Uterus (tissue), 4 donors: ENCODE data around the gene CFAP52. TPM values are rescaled to one million over a fixed set of nuclear protein-coding genes. Genes with fewer than 3 reads are reported as not detected.

Experiments
- DNase-seq, 2 donors: peaks; one replicate each; pipeline ENCODE4 v3.0.0-alpha.2; 2019 to 2020
- H3K27ac ChIP-seq, 2 donors: fragments of 200-600 bp; sonication (generic); 1 replicate in 1 of 2; 2 replicates in 1 of 2; pipeline ENCODE4 v1.5.1; 2016 to 2018
- H3K27me3 ChIP-seq, 2 donors: fragments of 200-600 bp; sonication (generic); one replicate each; pipeline ENCODE4 v1.5.1; 2018 to 2019; ENCODE audit warnings: control low read depth in 1 of 2
- H3K36me3 ChIP-seq, 2 donors: fragments of 200-600 bp; sonication (generic); one replicate each; pipeline ENCODE4 v1.5.1; 2019; ENCODE audit warnings: control low read depth in 1 of 2
- H3K4me1 ChIP-seq, 2 donors: fragments of 200-600 bp; sonication (generic); one replicate each; pipeline ENCODE4 v1.5.1; 2018 to 2019; ENCODE audit warnings: control low read depth in 1 of 2
- H3K4me3 ChIP-seq, 2 donors: fragments of 200-600 bp; sonication (generic); 1 replicate in 1 of 2; 2 replicates in 1 of 2; pipeline ENCODE4 v1.5.1; 2018 to 2019; ENCODE audit warnings: mild to moderate bottlenecking in 1 of 2
- H3K9me3 ChIP-seq, 2 donors: fragments of 200-600 bp; sonication (generic); one replicate each; pipeline ENCODE4 v1.5.1; 2019; ENCODE audit warnings: control low read depth in 1 of 2
- CTCF ChIP-seq, 4 experiments: fragments of 200-600 bp in 2 of 4; fragments of 450-650 bp in 2 of 4; sonication (generic) in 2 of 4; IDR thresholded peaks; one replicate each; pipeline ENCODE4 v1.5.1; 2016 to 2019; ENCODE audit warnings: antibody characterized with exemption in 4 of 4, mild to moderate bottlenecking in 2 of 4, moderate library complexity in 1 of 4
- POLR2A ChIP-seq, 2 donors: fragments of 450-650 bp; IDR thresholded peaks; one replicate each; pipeline ENCODE4 v1.6.1; 2016; ENCODE audit warnings: antibody characterized with exemption in 2 of 2, mild to moderate bottlenecking in 1 of 2, moderate library complexity in 1 of 2
- intact Hi-C: fragments of 100-400 bp; cut with DNase I; formaldehyde crosslinking; loops from one replicate; pipeline ENCODE4 v1.15.1; 2023; ENCODE audit warnings: low total_unique reads
- total RNA-seq, 4 donors: library from RNA; depleted of rRNA in 3 of 4; stranded (reverse); fragments of >200 nt in 3 of 4; gene quantifications; one replicate each; pipeline versions ENCODE4 v1.1.0 to v1.2.4, GENCODE V29; 2014 to 2023
- donor health status: DM: yes; HTN: yes; CAD: no.

CFAP52 gene
- total RNA-seq, 4 donors from 2014 or later = 1.0 to 9.4 TPM; not detected in 2

GRCh38 chr17:9669551-9670008 lies 93.1 kb downstream of the CFAP52 start:
- TF ChIP-seq POLR2A (IDR thresholded peaks at IDR 0.05) (no peak), CTCF (IDR thresholded peaks at IDR 0.05) (no peak)
- no peaks in the 10 kb centered on the region for H3K36me3 ChIP-seq
- H3K9me3 ChIP-seq = no peaks in the 10 kb centered on the region
- DNase-seq = no peak
- no peak overlapping the region for H3K27ac ChIP-seq
- H3K27me3 ChIP-seq = no peaks in the 10 kb centered on the region
- no peaks in the 10 kb centered on the region for H3K4me1 ChIP-seq
- no peak overlapping the region for H3K4me3 ChIP-seq
- intact Hi-C loops = no loop called here

GRCh38 chr17:9670596-9670995 lies 94.2 kb downstream of the CFAP52 start:
- no peak for DNase-seq
- TF ChIP-seq POLR2A (IDR thresholded peaks at IDR 0.05) = no peak
- no peak for TF ChIP-seq CTCF (IDR thresholded peaks at IDR 0.05)
- H3K9me3 ChIP-seq = no peaks in the 10 kb centered on the region
- H3K4me1 ChIP-seq = no peaks in the 10 kb centered on the region
- intact Hi-C loops = no loop called here
- H3K27ac ChIP-seq = no peak overlapping the region
- H3K4me3 ChIP-seq = no peak overlapping the region
- H3K27me3 ChIP-seq = no peaks in the 10 kb centered on the region
- H3K36me3 ChIP-seq = no peaks in the 10 kb centered on the region

GRCh38 chr17:9671559-9671958 lies 95.1 kb downstream of the CFAP52 start:
- Histone ChIP-seq H3K27ac (no peak overlapping the region), H3K4me3 (no peak overlapping the region), H3K27me3 (no peaks in the 10 kb centered on the region), H3K36me3 (no peaks in the 10 kb centered on the region), H3K9me3 (no peaks in the 10 kb centered on the region), H3K4me1 (no peaks in the 10 kb centered on the region)
- TF ChIP-seq POLR2A (IDR thresholded peaks at IDR 0.05) (no peak), CTCF (IDR thresholded peaks at IDR 0.05) (no peak)
- intact Hi-C loops = no loop called here
- DNase-seq = no peak

GRCh38 chr17:9672266-9672665 lies 95.8 kb downstream of the CFAP52 start:
- H3K4me1 ChIP-seq = no peaks in the 10 kb centered on the region
- no peak for DNase-seq
- intact Hi-C loops = no loop called here
- H3K27me3 ChIP-seq = no peaks in the 10 kb centered on the region
- H3K27ac ChIP-seq = no peak overlapping the region
- H3K4me3 ChIP-seq = no peak overlapping the region
- H3K9me3 ChIP-seq = no peaks in the 10 kb centered on the region
- TF ChIP-seq POLR2A (IDR thresholded peaks at IDR 0.05) (no peak), CTCF (IDR thresholded peaks at IDR 0.05) (no peak)
- H3K36me3 ChIP-seq = no peaks in the 10 kb centered on the region

- H3K27me3 ChIP-seq = no peaks in the 10 kb centered on the region
- no peak overlapping the region for H3K27ac ChIP-seq
- no peak for DNase-seq
- H3K9me3 ChIP-seq = no peaks in the 10 kb centered on the region
- H3K4me1 ChIP-seq = no peaks in the 10 kb centered on the region
- intact Hi-C loops = no loop called here
- no peak for TF ChIP-seq POLR2A (IDR thresholded peaks at IDR 0.05)
- TF ChIP-seq CTCF (IDR thresholded peaks at IDR 0.05) = no peak
- H3K4me3 ChIP-seq = no peak overlapping the region
- H3K36me3 ChIP-seq = no peaks in the 10 kb centered on the region
These were observed 96.2 kb downstream of the CFAP52 start for GRCh38 chr17:9672691-9673090.
